Prostate gland (tissue), 2 donors: Measurements from ENCODE around the gene MFAP2. TPM values are rescaled to one million over a fixed set of nuclear protein-coding genes. Genes with fewer than 3 reads are reported as not detected.

Experiments
- DNase-seq: peaks from one replicate; pipeline ENCODE4 v3.0.0-alpha.2; 2019; ENCODE audit warnings: low spot score
- H3K27ac ChIP-seq, 2 donors: fragments of 200-600 bp; sonication (generic); 2 replicates each; pipeline ENCODE4 v1.5.1; 2017 to 2019
- H3K27me3 ChIP-seq: fragments of 200-600 bp; sonication (generic); replicated peaks from 2 replicates; pipeline ENCODE4 v1.5.1; 2019; ENCODE audit not compliant: insufficient read depth
- H3K36me3 ChIP-seq, 2 donors: fragments of 200-600 bp; sonication (generic); 1 replicate in 1 of 2; 2 replicates in 1 of 2; pipeline versions ENCODE4 v1.5.1 to v1.8.1; 2017 to 2019
- H3K4me1 ChIP-seq: fragments of 200-600 bp; sonication (generic); replicated peaks from 2 replicates; pipeline ENCODE4 v1.5.1; 2019
- H3K4me3 ChIP-seq, 2 donors: fragments of 200-600 bp; sonication (generic); 2 replicates each; pipeline ENCODE4 v1.5.1; 2017 to 2019
- H3K9me3 ChIP-seq: fragments of 200-600 bp; sonication (generic); 2 replicates; pipeline ENCODE4 v1.5.1; 2017
- POLR2A ChIP-seq: fragments of 450-650 bp; IDR thresholded peaks from one replicate; pipeline ENCODE4 v1.6.1; 2016; ENCODE audit warnings: antibody characterized with exemption, mild to moderate bottlenecking
- POLR2AphosphoS5 ChIP-seq: sonication (generic); formaldehyde crosslinking; IDR thresholded peaks from one replicate; pipeline ENCODE4 v1.6.1; 2017; ENCODE audit warnings: antibody characterized with exemption
- WGBS: methylation state at CpG from one replicate; pipeline ENCODE4 v1.1.5; 2018; 5-methylcytosine and 5-hydroxymethylcytosine counted together
- intact Hi-C: fragments of 100-400 bp; cut with DNase I; formaldehyde crosslinking; loops from one replicate; pipeline ENCODE4 v1.14.2; 2022
- total RNA-seq, 2 donors: library from RNA; depleted of rRNA; stranded (reverse); fragments of >200 nt; gene quantifications; one replicate each; pipeline ENCODE4 v1.1.0, GENCODE V29; 2016
- TF ChIP-seq, protein P1 (sequence below), 4 experiments: fragments of 200-600 bp in 2 of 4; fragments of 450-650 bp in 2 of 4; sonication (generic) in 2 of 4; IDR thresholded peaks; 1 replicate in 3 of 4; 2 replicates in 1 of 4; pipeline ENCODE4 v1.5.1; 2016 to 2019; ENCODE audit warnings: antibody characterized with exemption in 4 of 4, mild to moderate bottlenecking in 2 of 4, moderate library complexity in 2 of 4

MFAP2 gene
- total RNA-seq, 2 donors from 2014 or later: 6.3 to 31.0 TPM

DNA sequence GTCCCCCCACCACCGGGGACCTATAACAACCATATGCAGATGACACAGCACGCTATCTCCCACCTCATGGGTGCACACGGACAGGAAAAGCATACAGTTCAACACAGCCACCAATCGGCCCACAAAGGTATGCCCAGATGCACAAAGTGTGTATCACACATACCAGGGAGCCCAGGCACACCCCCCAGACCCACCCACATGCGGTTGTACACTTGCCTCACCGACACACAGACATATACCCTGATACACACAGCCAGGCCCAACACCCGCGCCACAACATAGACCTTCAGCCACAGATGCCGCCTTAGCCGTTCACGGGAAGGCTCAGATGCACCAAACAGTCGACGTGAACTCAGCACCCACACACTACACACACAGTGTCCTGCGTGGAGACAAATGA is 53.2 kb downstream of the MFAP2 start:
- WGBS: 80% methylated on average over 14 of the region's 14 CpGs
- no peaks in the 10 kb centered on the region for H3K4me1 ChIP-seq
- no peak for DNase-seq

DNA sequence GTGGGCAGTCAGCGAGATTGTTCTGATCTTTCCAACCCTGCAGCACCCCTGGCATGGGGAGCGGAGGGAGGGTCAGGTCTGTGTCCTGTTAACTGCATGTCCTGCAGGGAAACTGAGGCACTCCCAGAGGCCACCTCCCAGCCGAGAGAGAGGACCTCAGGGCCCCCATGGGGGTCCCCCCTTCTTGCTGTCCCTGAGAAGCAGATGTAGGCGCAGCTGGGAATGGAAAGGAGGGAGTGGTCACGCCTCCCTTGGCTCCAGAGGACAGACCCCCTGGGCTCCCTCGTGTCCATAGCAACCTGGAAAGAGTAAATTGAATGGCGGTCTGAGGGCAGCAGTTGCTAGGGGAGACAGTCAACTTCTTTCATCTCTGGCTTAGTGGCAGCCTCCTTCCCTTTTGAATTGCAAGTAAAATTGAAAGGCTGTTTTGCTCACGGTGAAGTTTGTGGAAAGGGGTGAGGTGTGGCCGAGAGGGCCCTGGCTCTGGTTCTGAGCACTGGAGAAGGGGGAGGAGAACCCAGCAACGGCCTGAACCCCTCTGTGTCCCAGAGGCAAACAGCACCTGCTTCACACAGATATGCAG is 53.8 kb downstream of the MFAP2 start:
- WGBS: 47% methylated on average over 10 of the region's 10 CpGs
- Histone ChIP-seq H3K9me3 (no peaks in the 10 kb centered on the region), H3K4me1 (no peaks in the 10 kb centered on the region), H3K27ac (peak overlapping the region; percentile 0 to 21), H3K4me3 (no peak overlapping the region), H3K27me3 (no peaks in the 10 kb centered on the region), H3K36me3 (no peaks in the 10 kb centered on the region)
- intact Hi-C loops: no loop called here
- TF ChIP-seq POLR2A (no peak), POLR2AphosphoS5 (no peak)
- TF ChIP-seq, protein P1, sequence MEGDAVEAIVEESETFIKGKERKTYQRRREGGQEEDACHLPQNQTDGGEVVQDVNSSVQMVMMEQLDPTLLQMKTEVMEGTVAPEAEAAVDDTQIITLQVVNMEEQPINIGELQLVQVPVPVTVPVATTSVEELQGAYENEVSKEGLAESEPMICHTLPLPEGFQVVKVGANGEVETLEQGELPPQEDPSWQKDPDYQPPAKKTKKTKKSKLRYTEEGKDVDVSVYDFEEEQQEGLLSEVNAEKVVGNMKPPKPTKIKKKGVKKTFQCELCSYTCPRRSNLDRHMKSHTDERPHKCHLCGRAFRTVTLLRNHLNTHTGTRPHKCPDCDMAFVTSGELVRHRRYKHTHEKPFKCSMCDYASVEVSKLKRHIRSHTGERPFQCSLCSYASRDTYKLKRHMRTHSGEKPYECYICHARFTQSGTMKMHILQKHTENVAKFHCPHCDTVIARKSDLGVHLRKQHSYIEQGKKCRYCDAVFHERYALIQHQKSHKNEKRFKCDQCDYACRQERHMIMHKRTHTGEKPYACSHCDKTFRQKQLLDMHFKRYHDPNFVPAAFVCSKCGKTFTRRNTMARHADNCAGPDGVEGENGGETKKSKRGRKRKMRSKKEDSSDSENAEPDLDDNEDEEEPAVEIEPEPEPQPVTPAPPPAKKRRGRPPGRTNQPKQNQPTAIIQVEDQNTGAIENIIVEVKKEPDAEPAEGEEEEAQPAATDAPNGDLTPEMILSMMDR (IDR thresholded peaks at IDR 0.05): no peak
- no peak for DNase-seq

More for the DNA sequence above, 53.2 kb downstream of the MFAP2 start:
- intact Hi-C loops: no loop called here
- Histone ChIP-seq H3K4me3 (no peak overlapping the region), H3K27me3 (no peaks in the 10 kb centered on the region), H3K36me3 (no peaks in the 10 kb centered on the region), H3K9me3 (no peaks in the 10 kb centered on the region), H3K27ac (no peak overlapping the region)
- TF ChIP-seq POLR2AphosphoS5: no peak
- TF ChIP-seq, protein P1 (IDR thresholded peaks at IDR 0.05): no peak
- TF ChIP-seq POLR2A: no peak

DNA sequence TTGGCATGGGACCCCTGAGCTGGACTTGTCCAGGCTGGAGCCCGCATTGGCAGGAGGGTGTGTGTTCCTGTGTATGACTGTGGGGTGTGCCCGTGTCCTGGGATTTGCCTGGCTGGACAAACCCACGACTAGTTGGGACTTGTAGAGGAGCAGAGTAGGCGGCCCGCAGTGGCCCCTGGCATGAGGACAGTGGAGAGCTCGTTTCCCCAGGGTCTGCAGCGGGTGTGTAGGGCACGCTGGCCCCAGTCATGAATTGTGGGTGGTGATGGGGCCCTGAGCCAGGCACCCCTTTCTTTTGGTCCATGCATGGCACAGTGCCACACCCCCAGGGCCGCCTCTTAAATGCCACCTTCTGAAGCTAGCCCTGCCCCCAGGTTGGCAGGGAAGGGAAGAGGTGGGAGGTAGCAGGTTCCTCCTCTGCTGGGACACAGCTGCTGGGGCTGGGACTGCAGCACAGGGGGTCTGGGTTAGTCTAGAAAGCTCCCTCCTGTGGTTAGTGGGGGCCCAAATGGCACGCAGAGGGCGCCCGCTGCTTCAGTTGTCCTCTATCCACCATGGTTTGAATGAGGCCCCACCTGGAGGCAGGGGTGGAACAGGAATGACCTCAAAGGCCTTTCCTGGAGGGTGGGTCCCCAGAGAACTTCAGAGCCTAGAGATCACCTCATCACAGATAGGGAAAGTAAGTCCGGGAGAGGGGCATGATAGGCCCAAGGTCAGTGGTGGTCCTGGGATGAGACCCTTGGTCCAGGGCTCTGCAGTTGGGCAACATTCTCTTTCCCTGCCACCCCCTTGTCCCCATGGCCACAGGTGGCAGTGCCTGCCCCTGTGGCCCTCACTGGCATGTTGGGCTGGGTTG is 54.6 kb downstream of the MFAP2 start:
- 53% methylated on average over 13 of the region's 13 CpGs for WGBS
- intact Hi-C loops: no loop called here
- Histone ChIP-seq H3K9me3 (no peaks in the 10 kb centered on the region), H3K27me3 (no peaks in the 10 kb centered on the region), H3K36me3 (no peaks in the 10 kb centered on the region), H3K4me1 (no peaks in the 10 kb centered on the region), H3K4me3 (no peak overlapping the region), H3K27ac (peak overlapping the region; percentile 21 to 42)
- DNase-seq: peak; percentile 93
- TF ChIP-seq POLR2AphosphoS5 (peak; percentile 83), POLR2A (no peak)
- TF ChIP-seq, protein P1 (IDR thresholded peaks at IDR 0.05): peak in 2 of 4 experiments; percentile 24 to 45

DNA sequence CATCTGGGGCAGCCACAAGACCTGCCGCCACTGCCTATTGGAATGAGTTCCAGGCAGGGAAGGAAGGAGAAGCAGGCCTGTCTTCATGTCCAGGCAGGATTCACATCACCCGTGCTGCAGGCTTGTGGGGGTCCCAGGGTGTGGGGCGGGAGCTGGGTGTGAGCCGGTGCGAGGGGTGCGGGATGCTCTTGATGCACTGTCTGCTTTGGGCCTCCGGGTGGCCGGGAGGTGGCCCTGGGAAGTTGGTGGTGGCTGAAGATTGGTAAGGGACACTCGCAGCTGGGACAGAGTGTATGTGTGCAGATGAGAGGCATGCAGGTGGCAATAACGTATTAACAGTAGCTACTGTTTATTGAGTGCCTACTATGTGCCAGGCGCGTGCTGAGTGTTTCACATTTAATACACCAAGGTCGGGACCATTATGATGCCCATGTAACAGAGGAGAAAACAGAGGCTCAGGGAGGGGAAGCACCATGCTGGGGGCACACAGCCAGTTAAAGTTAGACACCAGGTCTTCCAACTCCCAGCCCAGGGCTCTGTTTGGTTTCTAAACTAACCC is 55.4 kb downstream of the MFAP2 start:
- peak overlapping the region; percentile 21 to 42 for H3K27ac ChIP-seq
- no peak overlapping the region for H3K4me3 ChIP-seq
- DNase-seq: no peak
- no peaks in the 10 kb centered on the region for H3K36me3 ChIP-seq
- H3K9me3 ChIP-seq: no peaks in the 10 kb centered on the region
- intact Hi-C loops: no loop called here
- H3K27me3 ChIP-seq: no peaks in the 10 kb centered on the region
- H3K4me1 ChIP-seq: no peaks in the 10 kb centered on the region
- TF ChIP-seq, protein P1 (IDR thresholded peaks at IDR 0.05): peak in 1 of 4 experiments; percentile 18
- TF ChIP-seq POLR2AphosphoS5 (no peak), POLR2A (no peak)
- WGBS: 65% methylated on average over 13 of the region's 13 CpGs

Other genes with a start within 250 kb of the MFAP2 start
- gene RNU1-4, start 240.1 kb downstream of the MFAP2 start, total RNA-seq: under 1 TPM; under 0.01 TPM
- gene RNU1-2, start 84.6 kb downstream of the MFAP2 start, total RNA-seq: under 1 TPM; under 0.01 TPM
- 10 to 100 TPM; 19.6 to 68.7 TPM for gene CROCC, start 58.7 kb downstream of the MFAP2 start, total RNA-seq
- 10 to 100 TPM; 45.4 to 47.9 TPM for gene ATP13A2, start 31.3 kb upstream of the MFAP2 start, total RNA-seq
- 100 to 1,000 TPM in 1 of 2 donors, 10 to 100 TPM in 1; 93.0 to 113 TPM for gene SDHB, start 73.4 kb upstream of the MFAP2 start, total RNA-seq
- 1 to 10 TPM; 1.1 to 5.0 TPM for gene PADI2, start 138.8 kb upstream of the MFAP2 start, total RNA-seq
- under 1 TPM; 0.18 to 0.34 TPM for gene PADI1, start 224.5 kb upstream of the MFAP2 start, total RNA-seq